HEK293 (cell line): ENCODE results near the gene VPS54.

Experiments
- CTCF ChIP-seq: fragments of 450-650 bp; formaldehyde crosslinking; IDR thresholded peaks from 2 replicates; pipeline ENCODE4 v1.5.1; 2016; ENCODE audit warnings: missing biosample characterization, missing genetic modification characterization
- KLF16 ChIP-seq: fragments of 450-650 bp; formaldehyde crosslinking; IDR thresholded peaks from 2 replicates; pipeline ENCODE4 v1.5.1; 2017; ENCODE audit warnings: missing biosample characterization, missing genetic modification characterization
- SALL2 ChIP-seq: fragments of 450-650 bp; formaldehyde crosslinking; IDR thresholded peaks from 2 replicates; pipeline ENCODE4 v1.5.0; 2017; ENCODE audit warnings: missing biosample characterization, mild to moderate bottlenecking, missing genetic modification characterization, borderline replicate concordance
- ZBTB49 ChIP-seq: fragments of 450-650 bp; formaldehyde crosslinking; IDR thresholded peaks from 2 replicates; pipeline ENCODE4 v1.5.1; 2016; ENCODE audit warnings: missing biosample characterization, missing genetic modification characterization, low read depth
- ZFP37 ChIP-seq: fragments of 450-650 bp; formaldehyde crosslinking; IDR thresholded peaks from 2 replicates; pipeline ENCODE4 v1.5.1; 2016; ENCODE audit warnings: missing biosample characterization, missing genetic modification characterization
- ZNF18 ChIP-seq: fragments of 450-650 bp; formaldehyde crosslinking; IDR thresholded peaks from 2 replicates; pipeline ENCODE4 v1.5.1; 2016; ENCODE audit warnings: missing biosample characterization, missing genetic modification characterization
- ZNF24 ChIP-seq: fragments of 450-650 bp; formaldehyde crosslinking; IDR thresholded peaks from 2 replicates; pipeline ENCODE4 v1.5.1; 2016; ENCODE audit warnings: missing biosample characterization, missing genetic modification characterization
- ZNF266 ChIP-seq: fragments of 450-650 bp; formaldehyde crosslinking; IDR thresholded peaks from 2 replicates; pipeline ENCODE4 v1.5.1; 2016; ENCODE audit warnings: missing biosample characterization, missing genetic modification characterization, low read depth
- ZNF274 ChIP-seq, 2 experiments: fragments of 200-500 bp in 1 of 2; fragments of 450-650 bp in 1 of 2; sonication (Bioruptor generic) in 1 of 2; formaldehyde crosslinking in 1 of 2; IDR thresholded peaks; 2 replicates each; pipeline versions ENCODE4 v1.5.1 to v1.6.1; 2014 to 2016; ENCODE audit warnings: borderline replicate concordance in 1 of 2, inconsistent platforms in 1 of 2, low read length in 1 of 2, missing biosample characterization in 1 of 2, missing genetic modification characterization in 1 of 2

GRCh38 chr2:63962186-63962585 lies 57.0 kb downstream of the VPS54 start:
- TF ChIP-seq KLF16 (tag by site-specific recombination) (no peak), ZFP37 (tag by site-specific recombination) (no peak), ZNF266 (tag by site-specific recombination) (no peak), CTCF (no peak), ZNF274 (IDR thresholded peaks at IDR 0.05; ENCODE audit: low read length) (no peak), ZNF274 (tag by site-specific recombination; IDR thresholded peaks at IDR 0.05; ENCODE audit: borderline replicate concordance) (no peak), ZNF18 (tag by site-specific recombination) (no peak), ZBTB49 (tag by site-specific recombination) (no peak), SALL2 (tag by site-specific recombination) (no peak), ZNF24 (tag by site-specific recombination) (no peak)
